ENCODE results near the gene SMIM12. TPM values are rescaled to one million over a fixed set of nuclear protein-coding genes. Genes with fewer than 3 reads are reported as not detected.

SMIM12 gene
- total and polyA plus RNA-seq, 4 experiments from 2014 or later = 32.0 to 146 (median 55.8) TPM

DNA sequence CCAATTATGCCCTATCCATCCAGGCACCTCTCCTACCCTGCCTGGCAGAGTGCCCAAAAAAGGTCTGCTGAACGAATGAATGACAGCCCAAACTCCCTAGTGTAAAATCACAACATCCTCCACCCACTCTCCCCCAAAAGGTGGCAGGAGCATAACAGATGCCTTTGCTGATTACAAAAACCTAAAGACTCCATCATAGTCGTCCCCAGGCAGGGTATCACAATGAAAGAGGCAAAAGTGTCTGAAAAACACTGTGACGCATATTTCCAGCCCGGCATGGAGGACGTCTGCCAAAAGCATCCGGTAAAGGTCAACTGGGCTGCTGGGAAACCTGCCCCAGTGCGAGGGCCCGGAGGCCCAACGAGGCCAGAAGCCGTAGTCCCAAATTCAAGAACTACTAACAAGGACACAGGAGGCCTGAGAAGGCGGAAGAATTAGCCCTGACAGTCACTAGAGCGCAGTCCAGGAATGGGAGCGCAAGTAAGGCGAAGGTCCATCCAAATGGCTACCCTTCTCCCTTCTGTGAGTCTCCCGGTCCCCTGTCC lies 576 bp downstream of the SMIM12 start:
- H3K9me3 ChIP-seq (ENCODE audit: control insufficient read depth in 1 of 2, low read length in 2 of 2) = no peaks in the 10 kb centered on the region
- H3K4me1 Mint-ChIP-seq = peaks cover 36 to 70% (median 50%) of the 10 kb centered on the region in 4 donors
- intact Hi-C loops (cut with micrococcal nuclease) = no loop called here
- H3K27ac ChIP-seq (ENCODE audit: low read depth, low read length) = peak overlapping the region; percentile 89
- H3K4me1 ChIP-seq (ENCODE audit: insufficient read depth, low read length) = peaks cover 46% of the 10 kb centered on the region
- no peaks in the 10 kb centered on the region for H3K27me3 ChIP-seq (ENCODE audit: insufficient read depth, low read length)
- H3K27me3 Mint-ChIP-seq = no peaks in the 10 kb centered on the region
- H3K36me3 ChIP-seq (ENCODE audit: insufficient read depth, low read length) = peaks cover 13% of the 10 kb centered on the region
- peak overlapping the region; percentile 84 to 85 for H3K4me3 ChIP-seq (ENCODE audit: low read length in 2 of 2)
- H3K4me3 Mint-ChIP-seq = peak overlapping the region; percentile 93 to 98 (median 96)
- peak; percentile 39 to 79 (median 46) for DNase-seq
- POLR2A ChIA-PET (ENCODE audit: partially characterized antibody) = interaction anchor here (1.0 to 1.9 kb wide), 6 partner anchors 125 to 1508 kb away, joined by 3 to 12 read pairs (median 4); partner anchors contain the start of genes KIAA0319L, NCDN, SFPQ and TMEM35B
- H3K9me3 Mint-ChIP-seq = peaks cover 0 to 3% (median 0%) of the 10 kb centered on the region in 8 donors
- CTCF ChIA-PET (ENCODE audit: partially characterized antibody) = interaction anchor here (1.0 to 2.5 kb wide), 3 partner anchors 7 to 11 kb away, joined by 3 to 27 read pairs (median 5); no protein-coding TSS in a partner anchor
- peaks cover 7 to 32% of the 10 kb centered on the region in 2 donors for H3K36me3 Mint-ChIP-seq
- peak overlapping the region; percentile 94 to 98 (median 96) for H3K27ac Mint-ChIP-seq

GRCh38 chr1:34856697-34857096 lies 2.9 kb downstream of the SMIM12 start:
- H3K27ac Mint-ChIP-seq = peak overlapping the region in 2 of 7 donors; percentile 4 to 96
- ChIA-PET POLR2A (ENCODE audit: partially characterized antibody) (no interaction called here), CTCF (ENCODE audit: partially characterized antibody) (interaction anchor here (1.4 kb wide), 1 partner anchor 13 kb away, joined by 3 read pairs; no protein-coding TSS in a partner anchor)
- H3K4me3 Mint-ChIP-seq = no peak overlapping the region
- Histone ChIP-seq H3K4me1 (ENCODE audit: insufficient read depth, low read length) (peaks cover 32% of the 10 kb centered on the region), H3K4me3 (ENCODE audit: low read length in 2 of 2) (no peak overlapping the region), H3K9me3 (ENCODE audit: control insufficient read depth in 1 of 2, low read length in 2 of 2) (no peaks in the 10 kb centered on the region), H3K36me3 (ENCODE audit: insufficient read depth, low read length) (peaks cover 16% of the 10 kb centered on the region), H3K27me3 (ENCODE audit: insufficient read depth, low read length) (no peaks in the 10 kb centered on the region), H3K27ac (ENCODE audit: low read depth, low read length) (no peak overlapping the region)
- H3K27me3 Mint-ChIP-seq = no peaks in the 10 kb centered on the region
- intact Hi-C loops (cut with micrococcal nuclease) = no loop called here
- peaks cover 33 to 64% (median 44%) of the 10 kb centered on the region in 4 donors for H3K4me1 Mint-ChIP-seq
- H3K9me3 Mint-ChIP-seq = no peaks in the 10 kb centered on the region
- H3K36me3 Mint-ChIP-seq = peaks cover 13 to 45% of the 10 kb centered on the region in 2 donors
- DNase-seq = no peak

DNA sequence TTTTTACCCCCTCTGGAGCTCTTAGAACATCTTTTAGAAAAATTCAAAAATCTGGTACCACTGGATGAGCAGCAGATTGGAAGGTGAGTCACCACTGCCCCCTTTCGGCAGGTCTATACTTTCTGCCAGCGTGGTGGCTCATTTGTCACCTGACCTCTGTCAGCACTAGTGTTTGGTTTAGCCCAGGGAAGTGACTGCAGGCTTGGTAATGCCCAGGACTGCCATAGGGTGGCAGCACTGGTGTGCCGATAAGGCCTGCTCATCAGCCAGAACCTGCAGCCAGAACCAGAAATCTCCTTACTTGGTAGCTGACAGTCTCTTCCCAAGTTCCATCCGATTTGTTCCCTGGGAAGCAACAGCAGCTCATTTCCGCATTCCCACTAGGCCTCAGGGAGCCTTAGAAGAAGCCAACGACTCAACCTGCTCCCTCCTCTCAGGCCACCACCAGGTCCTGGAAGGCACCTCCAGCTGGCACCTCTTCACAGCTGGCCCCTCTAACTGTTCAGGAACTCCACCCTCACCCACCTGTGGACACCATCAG lies 6.8 kb downstream of the SMIM12 start:
- no peaks in the 10 kb centered on the region for H3K27me3 Mint-ChIP-seq
- H3K36me3 Mint-ChIP-seq = peaks cover 32 to 57% of the 10 kb centered on the region in 2 donors
- ChIA-PET CTCF (ENCODE audit: partially characterized antibody) (interaction anchor here (0.9 to 2.8 kb wide), 19 partner anchors 7 to 169 kb away, joined by 3 to 57 read pairs (median 4); partner anchors contain the start of genes SMIM12 and TMEM35B), POLR2A (ENCODE audit: partially characterized antibody) (interaction anchor here (0.7 to 2.2 kb wide), 4 partner anchors 8 to 132 kb away, joined by 3 to 25 read pairs (median 5); partner anchors contain the start of gene TMEM35B)
- H3K4me3 ChIP-seq (ENCODE audit: low read length in 2 of 2) = no peak overlapping the region
- H3K4me1 ChIP-seq (ENCODE audit: insufficient read depth, low read length) = peaks cover 9% of the 10 kb centered on the region
- no peaks in the 10 kb centered on the region for H3K27me3 ChIP-seq (ENCODE audit: insufficient read depth, low read length)
- peak overlapping the region in 6 of 7 donors; percentile 57 to 90 (median 72) for H3K27ac Mint-ChIP-seq
- peaks cover 24 to 42% (median 27%) of the 10 kb centered on the region in 4 donors for H3K4me1 Mint-ChIP-seq
- no peak overlapping the region for H3K4me3 Mint-ChIP-seq
- peaks cover 24% of the 10 kb centered on the region for H3K36me3 ChIP-seq (ENCODE audit: insufficient read depth, low read length)
- H3K9me3 ChIP-seq (ENCODE audit: control insufficient read depth in 1 of 2, low read length in 2 of 2) = no peaks in the 10 kb centered on the region
- H3K9me3 Mint-ChIP-seq = no peaks in the 10 kb centered on the region
- intact Hi-C loops (cut with micrococcal nuclease) = loop anchor here (1.0 to 5.0 kb wide), 4 partner anchors 14 to 446 kb away; partner anchors contain the start of gene ZMYM6
- DNase-seq = peak; percentile 87 to 95 (median 90)
- peak overlapping the region; percentile 10 for H3K27ac ChIP-seq (ENCODE audit: low read depth, low read length)

- H3K27me3 ChIP-seq (ENCODE audit: insufficient read depth, low read length) = no peaks in the 10 kb centered on the region
- intact Hi-C loops (cut with micrococcal nuclease) = loop anchor here (1.0 to 5.0 kb wide), 4 partner anchors 15 to 447 kb away; partner anchors contain the start of gene ZMYM6
- Mint-ChIP-seq H3K27ac (peak overlapping the region in 2 of 7 donors; percentile 27 to 36), H3K4me1 (peaks cover 15 to 32% (median 20%) of the 10 kb centered on the region in 4 donors), H3K9me3 (no peaks in the 10 kb centered on the region), H3K36me3 (peaks cover 32 to 57% of the 10 kb centered on the region in 2 donors), H3K4me3 (no peak overlapping the region), H3K27me3 (no peaks in the 10 kb centered on the region)
- no peak for DNase-seq
- no peak overlapping the region for H3K27ac ChIP-seq (ENCODE audit: low read depth, low read length)
- peaks cover under 1% of the 10 kb centered on the region for H3K4me1 ChIP-seq (ENCODE audit: insufficient read depth, low read length)
- H3K36me3 ChIP-seq (ENCODE audit: insufficient read depth, low read length) = peaks cover 24% of the 10 kb centered on the region
- H3K9me3 ChIP-seq (ENCODE audit: control insufficient read depth in 1 of 2, low read length in 2 of 2) = no peaks in the 10 kb centered on the region
- no peak overlapping the region for H3K4me3 ChIP-seq (ENCODE audit: low read length in 2 of 2)
- POLR2A ChIA-PET (ENCODE audit: partially characterized antibody) = no interaction called here
- CTCF ChIA-PET (ENCODE audit: partially characterized antibody) = interaction anchor here (0.6 to 2.8 kb wide), 11 partner anchors 8 to 1934 kb away, joined by 3 to 57 read pairs (median 4); partner anchors contain the start of gene SMIM12
Measured at GRCh38 chr1:34851431-34852105, 8.0 kb downstream of the SMIM12 start.

DNA sequence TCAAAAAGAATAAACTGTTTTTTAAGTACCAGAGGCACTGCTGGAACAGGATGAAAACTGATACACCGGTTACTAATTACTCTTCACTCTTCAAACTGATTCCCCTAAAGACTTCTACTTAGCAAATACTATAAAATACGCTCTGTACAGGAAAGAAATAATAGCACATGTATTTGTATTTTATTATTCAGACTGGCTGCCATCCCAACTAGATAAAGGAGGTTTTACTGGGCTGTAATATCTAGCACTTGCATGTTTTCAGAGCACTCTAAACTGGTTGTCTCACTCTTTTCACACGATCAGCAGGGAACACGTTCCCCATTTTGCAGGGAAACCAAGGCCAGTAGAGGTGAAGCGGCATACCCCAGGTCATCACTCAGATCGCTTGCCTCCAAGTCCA lies 9.2 kb downstream of the SMIM12 start:
- no peak overlapping the region for H3K27ac ChIP-seq (ENCODE audit: low read depth, low read length)
- H3K27me3 ChIP-seq (ENCODE audit: insufficient read depth, low read length) = no peaks in the 10 kb centered on the region
- Mint-ChIP-seq H3K4me3 (no peak overlapping the region), H3K4me1 (peaks cover 11 to 27% (median 20%) of the 10 kb centered on the region in 4 donors), H3K9me3 (no peaks in the 10 kb centered on the region), H3K36me3 (peaks cover 27 to 47% of the 10 kb centered on the region in 2 donors), H3K27me3 (no peaks in the 10 kb centered on the region), H3K27ac (peak overlapping the region in 1 of 7 donors; percentile 16)
- H3K9me3 ChIP-seq (ENCODE audit: control insufficient read depth in 1 of 2, low read length in 2 of 2) = no peaks in the 10 kb centered on the region
- DNase-seq = no peak
- CTCF ChIA-PET (ENCODE audit: partially characterized antibody) = no interaction called here
- POLR2A ChIA-PET (ENCODE audit: partially characterized antibody) = interaction anchor here (0.6 kb wide), 1 partner anchor 78 kb away, joined by 3 read pairs; no protein-coding TSS in a partner anchor
- H3K4me3 ChIP-seq (ENCODE audit: low read length in 2 of 2) = no peak overlapping the region
- no peaks in the 10 kb centered on the region for H3K4me1 ChIP-seq (ENCODE audit: insufficient read depth, low read length)
- peaks cover 20% of the 10 kb centered on the region for H3K36me3 ChIP-seq (ENCODE audit: insufficient read depth, low read length)
- intact Hi-C loops (cut with micrococcal nuclease) = loop anchor here (5.0 kb wide), 1 partner anchor 182 kb away; the partner anchor contains the start of gene ZMYM6

DNA sequence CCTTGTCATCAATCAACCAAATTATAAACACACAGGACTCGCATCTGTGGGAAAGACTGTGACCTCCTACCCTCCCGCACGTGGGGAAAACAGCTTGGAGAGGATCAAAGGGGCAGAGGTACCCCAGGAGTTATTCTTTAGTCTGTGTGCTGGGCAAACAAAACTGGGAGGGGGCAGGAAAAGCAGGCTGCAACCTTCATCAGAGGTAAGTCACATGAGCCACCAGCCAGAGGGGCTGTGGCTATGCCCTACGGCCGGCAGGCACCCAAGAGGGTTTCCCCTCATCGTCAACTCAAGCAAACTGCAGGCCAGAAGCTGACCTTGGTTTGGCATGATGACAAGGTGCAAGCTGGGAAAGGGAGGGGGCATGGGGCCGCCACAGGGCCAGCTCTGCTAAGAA lies 12.5 kb downstream of the SMIM12 start:
- H3K27ac Mint-ChIP-seq = peak overlapping the region in 1 of 7 donors; percentile 53
- peaks cover 8% of the 10 kb centered on the region for H3K36me3 ChIP-seq (ENCODE audit: insufficient read depth, low read length)
- intact Hi-C loops (cut with micrococcal nuclease) = no loop called here
- no peaks in the 10 kb centered on the region for H3K9me3 Mint-ChIP-seq
- ChIA-PET POLR2A (ENCODE audit: partially characterized antibody) (no interaction called here), CTCF (ENCODE audit: partially characterized antibody) (interaction anchor here (0.8 kb wide), 1 partner anchor 20 kb away, joined by 3 read pairs; no protein-coding TSS in a partner anchor)
- H3K27ac ChIP-seq (ENCODE audit: low read depth, low read length) = no peak overlapping the region
- no peak overlapping the region for H3K4me3 ChIP-seq (ENCODE audit: low read length in 2 of 2)
- H3K4me3 Mint-ChIP-seq = no peak overlapping the region
- DNase-seq = no peak
- H3K4me1 ChIP-seq (ENCODE audit: insufficient read depth, low read length) = peaks cover 7% of the 10 kb centered on the region
- no peaks in the 10 kb centered on the region for H3K27me3 Mint-ChIP-seq
- peaks cover 19 to 23% of the 10 kb centered on the region in 2 donors for H3K36me3 Mint-ChIP-seq
- H3K9me3 ChIP-seq (ENCODE audit: control insufficient read depth in 1 of 2, low read length in 2 of 2) = no peaks in the 10 kb centered on the region
- no peaks in the 10 kb centered on the region for H3K27me3 ChIP-seq (ENCODE audit: insufficient read depth, low read length)
- peaks cover 7 to 30% (median 17%) of the 10 kb centered on the region in 4 donors for H3K4me1 Mint-ChIP-seq
